Heart left ventricle (tissue), 16 donors: ENCODE measurements around the gene KRTAP2-1. TPM values are rescaled to one million over a fixed set of nuclear protein-coding genes. Genes with fewer than 3 reads are reported as not detected.

Experiments
- ATAC-seq, 4 donors: fragments of 200-7000 bp; cut with Tn5 transposase; one replicate each; pipeline ENCODE4 v1.9.1; 2020 to 2022; ENCODE audit warnings: moderate library complexity in 4 of 4, mild to moderate bottlenecking in 3 of 4, moderate number of reproducible peaks in 1 of 4
- DNase-seq, 5 donors: peaks; one replicate each; pipeline ENCODE4 v3.0.0-alpha.2; 2020
- H3K27ac ChIP-seq, 12 donors: fragments of 200-600 bp; sonication (generic) in 4 of 12; one replicate each; pipeline versions ENCODE4 v1.5.0 to v1.8.0; 2016 to 2022; ENCODE audit warnings: mild to moderate bottlenecking in 2 of 12
- H3K27me3 ChIP-seq, 9 donors: fragments of 200-600 bp; sonication (generic) in 2 of 9; one replicate each; pipeline versions ENCODE4 v1.5.1 to v1.8.0; 2016 to 2022; ENCODE audit warnings: mild to moderate bottlenecking in 3 of 9
- H3K36me3 ChIP-seq, 9 donors: fragments of 200-600 bp; sonication (generic) in 2 of 9; one replicate each; pipeline versions ENCODE4 v1.5.0 to v1.8.0; 2018 to 2022; ENCODE audit warnings: mild to moderate bottlenecking in 2 of 9
- H3K4me1 ChIP-seq, 12 donors: fragments of 200-600 bp; sonication (generic) in 4 of 12; one replicate each; pipeline versions ENCODE4 v1.5.0 to v1.8.0; 2016 to 2022; ENCODE audit warnings: mild to moderate bottlenecking in 3 of 12
- H3K4me3 ChIP-seq, 12 donors: fragments of 200-600 bp; sonication (generic) in 4 of 12; one replicate each; pipeline versions ENCODE4 v1.5.0 to v1.8.0; 2017 to 2022; ENCODE audit warnings: mild to moderate bottlenecking in 9 of 12, moderate library complexity in 4 of 12
- H3K9me3 ChIP-seq, 12 donors: fragments of 200-600 bp; sonication (generic) in 4 of 12; one replicate each; pipeline versions ENCODE4 v1.5.0 to v1.8.0; 2016 to 2022; ENCODE audit warnings: mild to moderate bottlenecking in 1 of 12
- POLR2A ChIP-seq, 2 donors: fragments of 450-650 bp; IDR thresholded peaks; one replicate each; pipeline ENCODE4 v1.6.1; 2017; ENCODE audit warnings: antibody characterized with exemption in 2 of 2, mild to moderate bottlenecking in 2 of 2, moderate library complexity in 2 of 2
- WGBS, 4 donors: extraction: QIAGEN DNeasy Blood & Tissue Kit in 2 of 4; methylation state at CpG; one replicate each; pipeline versions ENCODE4 v1.1.5 to v1.1.7; 2013 to 2018; 5-methylcytosine and 5-hydroxymethylcytosine counted together
- intact Hi-C, 10 donors: fragments of 100-400 bp; cut with DNase I; formaldehyde crosslinking; loops; one replicate each; pipeline versions ENCODE4 v1.11.1 to v1.14.2; 2022
- polyA plus RNA-seq, 2 donors: library from polyadenylated mRNA; stranded (reverse); fragments of 200-250 nt; gene quantifications; one replicate each; pipeline ENCODE4 v1.2.3, GENCODE V29; 2013
- total RNA-seq, 9 donors: library from RNA; depleted of rRNA in 2 of 9; stranded (reverse); fragments of >200 nt in 2 of 9; fragmentation: NEBNext Ultra II Directional in 3 of 9; extraction: Animal tissue kit (Norgen Biotek cat#: 25700) in 3 of 9; gene quantifications; one replicate each; pipeline versions ENCODE4 v1.1.0 to v1.2.4, GENCODE V29; 2016 to 2023
- TF ChIP-seq, protein P1 (sequence below), 12 donors: fragments of 200-600 bp; sonication (generic) in 4 of 12; IDR thresholded peaks; one replicate each; pipeline versions ENCODE4 v1.5.0 to v1.8.0; 2018 to 2022; ENCODE audit warnings: antibody characterized with exemption in 12 of 12, mild to moderate bottlenecking in 5 of 12
- donor health status: ischemic (EF 13 %, LVEDD 7.1; RV severe dilation, severe dysfunction).
- donor health status: healthy with polysubstance abuse.
- donor health status: DM: no; HTN: yes; CAD: no.
- donor health status: DM: no; HTN: no; CAD: no.
- donor health status: ischemic (EF 25% LVEDD 6.9; RV normal size, moderate dysfunction).
- donor health status: ischemic (EF 25% LVEDD 5.7; RV mildly dilated, moderate dysfunction).
- donor health status: healthy.
- donor health status: DM: yes; HTN: yes; CAD: no.
- donor health status: ischemic (EF 35%, LVEDD 5.7; RV mildly dilated, moderate dysfunction).
- donor health status: nonischemic (EF 11% LVEDD 7.7; RV severe dilation, severe dysfunction).
- donor health status: DM: yes; HTN: yes; CAD: no.
- donor health status: PGD.
- donor health status: ischemic (EF 29% LVEDD 5.4; RV normal size, mild dysfunction).
- donor health status: nonischemic (EF 23%, LVEDD 6.1; RV moderate dilation, normal function).

The KRTAP2-1 gene
- total and polyA plus RNA-seq, 11 donors: not detected

DNA sequence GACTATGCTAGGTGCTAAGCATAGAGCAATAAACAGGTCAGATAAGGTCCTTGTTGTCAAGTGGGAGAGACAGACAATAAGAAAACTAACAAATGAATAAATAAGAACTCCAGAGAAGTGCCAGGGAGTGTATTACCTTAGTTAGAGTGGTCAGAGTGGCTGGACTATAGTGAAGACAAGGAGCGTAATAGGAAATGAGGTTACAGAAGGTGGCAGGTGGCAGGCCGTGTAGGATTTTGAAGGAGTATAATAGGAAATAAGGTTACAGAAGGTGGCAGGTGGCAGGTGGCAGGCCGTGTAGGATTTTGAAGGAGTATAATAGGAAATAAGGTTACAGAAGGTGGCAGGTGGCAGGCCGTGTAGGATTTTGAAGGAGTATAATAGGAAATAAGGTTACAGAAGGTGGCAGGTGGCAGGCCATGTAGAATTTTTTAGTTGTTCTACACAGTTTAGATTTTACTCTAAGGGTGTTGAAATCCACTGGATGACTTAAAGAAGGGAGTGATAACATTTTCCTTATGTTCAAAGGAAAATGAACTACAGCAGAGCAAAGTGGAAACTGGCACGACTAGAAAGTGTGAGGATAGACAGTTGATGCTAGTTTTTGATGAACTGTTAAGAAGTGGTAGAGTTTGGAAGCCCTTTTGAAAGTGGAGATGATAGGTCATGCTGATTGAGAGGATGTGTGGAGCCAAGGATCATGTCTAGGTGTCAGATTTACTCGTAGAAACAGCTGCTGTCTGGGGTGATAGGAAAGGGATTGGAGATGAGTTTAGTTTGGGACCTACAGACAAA lies 34.6 kb downstream of the KRTAP2-1 start:
- WGBS, 4 donors: 67 to 68% (median 67%) methylated on average over 6 of the region's 6 CpGs
- no peaks in the 10 kb centered on the region for H3K36me3 ChIP-seq
- H3K27me3 ChIP-seq: peaks cover 0 to 4% (median 0%) of the 10 kb centered on the region in 9 donors
- intact Hi-C loops: loop anchor here in 1 of 10 donors (5.0 kb wide), 1 partner anchor 50 kb away; no protein-coding TSS in a partner anchor
- no peaks in the 10 kb centered on the region for H3K9me3 ChIP-seq
- H3K4me3 ChIP-seq: no peak overlapping the region
- H3K4me1 ChIP-seq: peaks cover 0 to 9% (median 0%) of the 10 kb centered on the region in 12 donors
- no peak for ATAC-seq
- no peak for TF ChIP-seq POLR2A (IDR thresholded peaks at IDR 0.05)
- TF ChIP-seq, protein P1, sequence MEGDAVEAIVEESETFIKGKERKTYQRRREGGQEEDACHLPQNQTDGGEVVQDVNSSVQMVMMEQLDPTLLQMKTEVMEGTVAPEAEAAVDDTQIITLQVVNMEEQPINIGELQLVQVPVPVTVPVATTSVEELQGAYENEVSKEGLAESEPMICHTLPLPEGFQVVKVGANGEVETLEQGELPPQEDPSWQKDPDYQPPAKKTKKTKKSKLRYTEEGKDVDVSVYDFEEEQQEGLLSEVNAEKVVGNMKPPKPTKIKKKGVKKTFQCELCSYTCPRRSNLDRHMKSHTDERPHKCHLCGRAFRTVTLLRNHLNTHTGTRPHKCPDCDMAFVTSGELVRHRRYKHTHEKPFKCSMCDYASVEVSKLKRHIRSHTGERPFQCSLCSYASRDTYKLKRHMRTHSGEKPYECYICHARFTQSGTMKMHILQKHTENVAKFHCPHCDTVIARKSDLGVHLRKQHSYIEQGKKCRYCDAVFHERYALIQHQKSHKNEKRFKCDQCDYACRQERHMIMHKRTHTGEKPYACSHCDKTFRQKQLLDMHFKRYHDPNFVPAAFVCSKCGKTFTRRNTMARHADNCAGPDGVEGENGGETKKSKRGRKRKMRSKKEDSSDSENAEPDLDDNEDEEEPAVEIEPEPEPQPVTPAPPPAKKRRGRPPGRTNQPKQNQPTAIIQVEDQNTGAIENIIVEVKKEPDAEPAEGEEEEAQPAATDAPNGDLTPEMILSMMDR (IDR thresholded peaks at IDR 0.05): no peak
- no peak overlapping the region for H3K27ac ChIP-seq
- no peak for DNase-seq

- TF ChIP-seq POLR2A (IDR thresholded peaks at IDR 0.05): no peak
- TF ChIP-seq, protein P1 (IDR thresholded peaks at IDR 0.05): no peak
- Histone ChIP-seq H3K4me3 (no peak overlapping the region), H3K9me3 (no peaks in the 10 kb centered on the region), H3K27ac (no peak overlapping the region), H3K36me3 (no peaks in the 10 kb centered on the region), H3K4me1 (peaks cover 0 to 9% (median 0%) of the 10 kb centered on the region in 12 donors), H3K27me3 (peaks cover 0 to 4% (median 0%) of the 10 kb centered on the region in 9 donors)
- no peak for ATAC-seq
- intact Hi-C loops: loop anchor here in 1 of 10 donors (5.0 kb wide), 1 partner anchor 48 kb away; no protein-coding TSS in a partner anchor
- DNase-seq: no peak
These were observed 36.7 kb downstream of the KRTAP2-1 start for GRCh38 chr17:41010441-41010840.

DNA sequence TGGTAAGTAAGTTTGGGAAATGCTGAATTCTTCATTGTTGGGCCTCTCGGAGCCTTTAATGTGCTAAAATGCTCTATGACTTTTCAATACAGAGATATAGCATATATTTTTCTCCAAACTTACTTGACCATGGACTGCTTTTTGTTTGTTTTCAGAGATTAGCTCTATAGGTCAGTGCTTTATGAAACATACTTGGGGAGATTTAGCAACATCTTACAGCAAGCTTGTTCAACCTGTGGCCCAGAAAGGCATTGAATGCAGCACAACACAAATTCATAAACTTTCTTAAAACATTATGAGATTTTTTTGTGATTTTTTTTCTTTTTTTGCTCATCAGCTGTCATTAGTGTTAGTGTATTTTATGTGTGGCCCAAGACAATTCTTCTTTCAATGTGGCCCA lies 37.2 kb downstream of the KRTAP2-1 start:
- Histone ChIP-seq H3K36me3 (no peaks in the 10 kb centered on the region), H3K4me3 (no peak overlapping the region), H3K27me3 (peaks cover 0 to 4% (median 0%) of the 10 kb centered on the region in 9 donors), H3K9me3 (no peaks in the 10 kb centered on the region), H3K27ac (no peak overlapping the region), H3K4me1 (peaks cover 0 to 9% (median 0%) of the 10 kb centered on the region in 12 donors)
- 80 to 90% (median 87%) methylated on average over 1 of the region's 1 CpG for WGBS, 4 donors
- no peak for TF ChIP-seq POLR2A (IDR thresholded peaks at IDR 0.05)
- TF ChIP-seq, protein P1 (IDR thresholded peaks at IDR 0.05): no peak
- DNase-seq: no peak
- intact Hi-C loops: loop anchor here in 1 of 10 donors (5.0 kb wide), 1 partner anchor 48 kb away; no protein-coding TSS in a partner anchor
- no peak for ATAC-seq

DNA sequence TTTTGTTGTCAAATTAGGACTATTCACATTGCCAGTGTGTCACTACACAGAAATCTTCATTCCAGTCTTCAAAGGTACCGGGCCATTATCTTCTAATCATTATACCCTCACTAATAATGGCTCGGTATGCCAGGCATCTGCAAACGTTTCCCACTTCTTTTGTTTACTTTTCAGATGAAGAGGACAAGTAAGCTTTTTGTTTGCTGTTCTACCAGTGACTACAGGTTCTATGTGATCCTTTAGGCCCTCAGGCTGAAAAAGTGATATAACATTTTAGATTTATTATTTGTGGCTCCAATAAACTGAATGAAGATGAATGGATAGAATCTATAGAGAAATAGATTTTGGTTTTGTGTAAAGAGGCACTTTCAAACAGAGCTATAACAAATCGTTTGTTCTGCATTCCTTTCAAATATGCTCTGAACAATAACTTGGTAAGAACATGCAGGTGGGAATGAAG lies 37.8 kb downstream of the KRTAP2-1 start:
- DNase-seq: no peak
- intact Hi-C loops: no loop called here
- no peaks in the 10 kb centered on the region for H3K36me3 ChIP-seq
- WGBS, 4 donors: 42 to 53% (median 48%) methylated on average over 4 of the region's 4 CpGs
- TF ChIP-seq, protein P1 (IDR thresholded peaks at IDR 0.05): no peak
- no peak for TF ChIP-seq POLR2A (IDR thresholded peaks at IDR 0.05)
- no peaks in the 10 kb centered on the region for H3K9me3 ChIP-seq
- no peak overlapping the region for H3K27ac ChIP-seq
- H3K27me3 ChIP-seq: no peaks in the 10 kb centered on the region
- H3K4me1 ChIP-seq: peaks cover 0 to 9% (median 0%) of the 10 kb centered on the region in 12 donors
- no peak for ATAC-seq
- no peak overlapping the region for H3K4me3 ChIP-seq
